ENCODE results near the gene STX1A. TPM values are rescaled to one million over a fixed set of nuclear protein-coding genes. Genes with fewer than 3 reads are reported as not detected.

The STX1A gene
- total and polyA plus RNA-seq, 2 of the 13 experiments (the other 11 are each of a cell fraction or from before 2014, with no cell fraction given) = 6.1 to 12.2 TPM

DNA sequence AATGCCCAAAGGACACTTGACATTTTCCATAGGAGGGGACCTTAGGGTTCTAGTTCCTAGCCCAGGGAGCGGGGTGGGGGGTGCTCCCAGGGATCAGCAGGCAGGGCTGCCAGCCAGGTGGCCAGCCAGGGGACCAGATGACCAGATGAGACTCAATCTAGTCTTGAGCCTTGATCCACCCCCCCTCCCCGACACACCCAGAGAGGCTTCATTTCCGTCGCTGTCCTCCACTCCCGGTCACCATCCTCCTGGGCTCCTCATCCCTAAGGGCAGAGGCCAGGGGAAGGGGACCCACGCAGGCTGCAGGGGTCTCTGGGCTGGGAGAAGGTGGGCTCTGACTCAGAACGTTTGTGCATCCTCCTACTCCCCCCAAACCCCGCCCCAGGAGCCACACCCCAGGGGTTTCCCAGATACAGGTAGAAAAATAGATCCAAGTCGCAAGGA, 1.0 kb downstream of the STX1A start:
- DNase-seq (ENCODE audit: low spot score) (no peak), ATAC-seq (no peak), FAIRE-seq (no peak)
- TF ChIP-seq HDAC2 (CRISPR knock-in tag; IDR thresholded peaks at IDR 0.05) (no peak), NCOA2 (CRISPR knock-in tag; IDR thresholded peaks at IDR 0.05) (no peak), SMC3 (IDR thresholded peaks at IDR 0.05; ENCODE audit: low read length) (no peak), ZNF263 (CRISPR knock-in tag; IDR thresholded peaks at IDR 0.05) (0 out of 2 replicates have a peak, but pooled peaks have one; percentile 14), MIER2 (CRISPR knock-in tag; IDR thresholded peaks at IDR 0.05) (no peak), ZNF782 (CRISPR knock-in tag; IDR thresholded peaks at IDR 0.05; ENCODE audit: borderline replicate concordance) (no peak), RBM22 (optimal IDR thresholded peaks at IDR 0.05; ENCODE audit: low read length) (no peak), ATF7-NPFF (CRISPR knock-in tag; IDR thresholded peaks at IDR 0.05; ENCODE audit: low read depth) (0 out of 2 replicates have a peak, but pooled peaks have one; percentile 27), IKZF4 (CRISPR knock-in tag; IDR thresholded peaks at IDR 0.05; ENCODE audit: borderline replicate concordance, low read depth, not compliant biosample characterization) (no peak), DR1 (CRISPR knock-in tag; IDR thresholded peaks at IDR 0.05) (no peak), MLLT10 (CRISPR knock-in tag; IDR thresholded peaks at IDR 0.05) (no peak)
- TF ChIP-seq, protein P1, sequence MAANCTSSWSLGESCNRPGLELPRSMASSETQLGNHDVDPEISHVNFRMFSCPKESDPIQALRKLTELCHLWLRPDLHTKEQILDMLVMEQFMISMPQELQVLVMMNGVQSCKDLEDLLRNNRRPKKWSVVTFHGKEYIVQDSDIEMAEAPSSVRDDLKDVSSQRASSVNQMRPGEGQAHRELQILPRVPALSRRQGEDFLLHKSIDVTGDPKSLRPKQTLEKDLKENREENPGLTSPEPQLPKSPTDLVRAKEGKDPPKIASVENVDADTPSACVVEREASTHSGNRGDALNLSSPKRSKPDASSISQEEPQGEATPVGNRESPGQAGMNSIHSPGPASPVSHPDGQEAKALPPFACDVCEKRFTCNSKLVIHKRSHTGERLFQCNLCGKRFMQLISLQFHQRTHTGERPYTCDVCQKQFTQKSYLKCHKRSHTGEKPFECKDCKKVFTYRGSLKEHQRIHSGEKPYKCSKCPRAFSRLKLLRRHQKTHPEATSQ (CRISPR knock-in tag; IDR thresholded peaks at IDR 0.05; ENCODE audit: borderline replicate concordance) = no peak
- TF ChIP-seq, protein P2, sequence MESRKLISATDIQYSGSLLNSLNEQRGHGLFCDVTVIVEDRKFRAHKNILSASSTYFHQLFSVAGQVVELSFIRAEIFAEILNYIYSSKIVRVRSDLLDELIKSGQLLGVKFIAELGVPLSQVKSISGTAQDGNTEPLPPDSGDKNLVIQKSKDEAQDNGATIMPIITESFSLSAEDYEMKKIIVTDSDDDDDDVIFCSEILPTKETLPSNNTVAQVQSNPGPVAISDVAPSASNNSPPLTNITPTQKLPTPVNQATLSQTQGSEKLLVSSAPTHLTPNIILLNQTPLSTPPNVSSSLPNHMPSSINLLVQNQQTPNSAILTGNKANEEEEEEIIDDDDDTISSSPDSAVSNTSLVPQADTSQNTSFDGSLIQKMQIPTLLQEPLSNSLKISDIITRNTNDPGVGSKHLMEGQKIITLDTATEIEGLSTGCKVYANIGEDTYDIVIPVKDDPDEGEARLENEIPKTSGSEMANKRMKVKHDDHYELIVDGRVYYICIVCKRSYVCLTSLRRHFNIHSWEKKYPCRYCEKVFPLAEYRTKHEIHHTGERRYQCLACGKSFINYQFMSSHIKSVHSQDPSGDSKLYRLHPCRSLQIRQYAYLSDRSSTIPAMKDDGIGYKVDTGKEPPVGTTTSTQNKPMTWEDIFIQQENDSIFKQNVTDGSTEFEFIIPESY (CRISPR knock-in tag; IDR thresholded peaks at IDR 0.05) = no peak
- TF ChIP-seq, protein P3, sequence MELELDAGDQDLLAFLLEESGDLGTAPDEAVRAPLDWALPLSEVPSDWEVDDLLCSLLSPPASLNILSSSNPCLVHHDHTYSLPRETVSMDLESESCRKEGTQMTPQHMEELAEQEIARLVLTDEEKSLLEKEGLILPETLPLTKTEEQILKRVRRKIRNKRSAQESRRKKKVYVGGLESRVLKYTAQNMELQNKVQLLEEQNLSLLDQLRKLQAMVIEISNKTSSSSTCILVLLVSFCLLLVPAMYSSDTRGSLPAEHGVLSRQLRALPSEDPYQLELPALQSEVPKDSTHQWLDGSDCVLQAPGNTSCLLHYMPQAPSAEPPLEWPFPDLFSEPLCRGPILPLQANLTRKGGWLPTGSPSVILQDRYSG (CRISPR knock-in tag; IDR thresholded peaks at IDR 0.05) = no peak
- TF ChIP-seq, protein P4, sequence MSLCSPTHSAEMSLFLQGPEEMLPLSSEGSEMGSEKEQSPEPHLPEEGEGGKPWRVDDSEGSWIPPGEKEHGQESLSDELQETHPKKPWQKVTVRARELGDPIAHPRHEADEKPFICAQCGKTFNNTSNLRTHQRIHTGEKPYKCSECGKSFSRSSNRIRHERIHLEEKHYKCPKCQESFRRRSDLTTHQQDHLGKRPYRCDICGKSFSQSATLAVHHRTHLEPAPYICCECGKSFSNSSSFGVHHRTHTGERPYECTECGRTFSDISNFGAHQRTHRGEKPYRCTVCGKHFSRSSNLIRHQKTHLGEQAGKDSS (CRISPR knock-in tag; IDR thresholded peaks at IDR 0.05; ENCODE audit: borderline replicate concordance, low read depth) = no peak
- Histone ChIP-seq H3K4me1 (ENCODE audit: insufficient read depth, low read length) (peaks cover 47% of the 10 kb centered on the region), H2AFZ (ENCODE audit: low read length) (no peak overlapping the region), H3K27me3 (ENCODE audit: control insufficient read depth in 1 of 2, insufficient read depth in 2 of 2, low read length in 2 of 2) (peaks cover 0 to 1% of the 10 kb centered on the region in 2 experiments; a peak in 1 of 5 replicates), H3K9ac (ENCODE audit: insufficient read depth, low read depth, low read length) (peak overlapping the region; percentile 76; the same call in 1 of the 2 replicates), H3K4me3 (replicated peaks in 1 of 3; ENCODE audit: insufficient read depth in 1 of 3, low read depth in 2 of 3, low read length in 3 of 3) (peak overlapping the region; percentile 76 to 87 (median 87)), H3K4me2 (ENCODE audit: low read depth, low read length) (peak overlapping the region; percentile 84), H3K9me3 (ENCODE audit: low read length) (no peaks in the 10 kb centered on the region), H3K36me3 (replicated peaks in 1 of 2; ENCODE audit: control insufficient read depth in 1 of 2, insufficient read depth in 2 of 2, low read length in 2 of 2) (no peaks in the 10 kb centered on the region), H3K79me2 (ENCODE audit: insufficient read depth, low read length) (no peaks in the 10 kb centered on the region), H3K27ac (ENCODE audit: extremely low read length, insufficient read depth, low read length) (no peak overlapping the region), H4K20me1 (ENCODE audit: insufficient read depth, low read length) (peaks cover 7% of the 10 kb centered on the region)
- CTCF ChIA-PET (ENCODE audit: low intra/inter-chr PET ratio, low total read pairs) = no interaction called here
- WGBS (ENCODE audit: low lambda C conversion rate) = 3% methylated on average over 4 of the region's 9 CpGs
- intact Hi-C loops (cut with micrococcal nuclease; ENCODE audit: unreplicated experiment) = loop anchor here (5.0 kb wide), 2 partner anchors 36 to 51 kb away; partner anchors contain the start of genes BUD23, DNAJC30 and VPS37D
- POLR2A ChIA-PET = no interaction called here
- no TSS peak for BruUV-seq (replicated peaks)
- in situ Hi-C loops (cut with HindIII; ENCODE audit: extremely low pct_ligation_motif_present, low pct_unique_long_range_greater_than_20kb) = loop anchor here (5.0 kb wide), 1 partner anchor 111 kb away; no protein-coding TSS in a partner anchor
